GM12878 (cell line): ENCODE results near the gene ILKAP. TPM values are rescaled to one million over a fixed set of nuclear protein-coding genes. Genes with fewer than 3 reads are reported as not detected.
A peak's percentile ranks its signal among the peaks of the same experiment; 100 is the strongest.

Experiments used
- ATAC-seq: fragments of 200-7000 bp; cut with Tn5 transposase; 3 replicates; pipeline ENCODE4 v1.9.1; 2020; ENCODE audit warnings: mild to moderate bottlenecking, moderate library complexity
- BruUV-seq: library from RNA; stranded (reverse); fragments of 400-500 nt; replicated peaks from 2 replicates; lab custom pipeline; 2021; lab: Mats Ljungman, UMichigan
- CTCF ChIA-PET: fragments of 300-600 bp; sonication (Branson Sonifier 250); formaldehyde crosslinking; extraction: SDS; loops from one replicate; lab custom pipeline; 2021; ENCODE audit warnings: inconsistent platforms; lab: Yijun Ruan, JAX
- POLR2A ChIA-PET: fragments of 350-600 bp; formaldehyde crosslinking; extraction: SDS; loops from one replicate; lab custom pipeline; 2021; ENCODE audit warnings: inconsistent platforms; lab: Charles Lee
- RAD21 ChIA-PET: fragments of 300-600 bp; sonication (Branson Sonifier 250); formaldehyde crosslinking; loops from one replicate; lab custom pipeline; 2023; ENCODE audit warnings: antibody characterized with exemption; ENCODE audit not compliant: unreplicated experiment; lab: Charles Lee
- SMC1A ChIA-PET: fragments of 300-600 bp; sonication (Branson Sonifier 250); formaldehyde crosslinking; loops from one replicate; lab custom pipeline; 2023; ENCODE audit not compliant: unreplicated experiment, uncharacterized antibody; lab: Charles Lee
- DNase-seq: peaks from one replicate; pipeline ENCODE4 v3.0.0-alpha.2; 2011; ENCODE audit warnings: low read depth, low spot score
- FAIRE-seq: peaks from 3 replicates; lab custom pipeline; 2011; peaks lifted over from hg19 to GRCh38; lab: Jason Lieb, UNC
- H2AFZ ChIP-seq: 2 replicates; pipeline ENCODE4 v1.6.0; 2011; ENCODE audit warnings: low read depth, low read length, control low read depth; ENCODE audit not compliant: control insufficient read depth
- H3K27ac ChIP-seq: 2 replicates; pipeline ENCODE4 v1.5.1; 2011; ENCODE audit warnings: control low read depth; ENCODE audit not compliant: control insufficient read depth, insufficient read depth
- H3K27me3 ChIP-seq, 2 experiments: replicated peaks in 1 of 2; 2 replicates each; pipeline versions ENCODE4 v1.6.0 to v1.6.1; 2011; ENCODE audit warnings: low read length in 1 of 2; ENCODE audit not compliant: control insufficient read depth in 2 of 2, insufficient read depth in 2 of 2
- H3K36me3 ChIP-seq, 2 experiments: 2 replicates each; pipeline ENCODE4 v1.5.1; 2011; ENCODE audit warnings: low read length in 1 of 2; ENCODE audit not compliant: control insufficient read depth in 2 of 2, insufficient read depth in 2 of 2
- H3K4me1 ChIP-seq: 2 replicates; pipeline ENCODE4 v1.6.1; 2011; ENCODE audit warnings: mild to moderate bottlenecking, low read length, moderate library complexity, mixed read lengths; ENCODE audit not compliant: control insufficient read depth, insufficient read depth
- H3K4me2 ChIP-seq: 2 replicates; pipeline ENCODE4 v1.6.0; 2011; ENCODE audit warnings: control low read depth; ENCODE audit not compliant: control insufficient read depth, insufficient read depth
- H3K4me3 ChIP-seq: fragments of 200-600 bp; sonication (generic); 2 replicates; pipeline ENCODE4 v1.5.1; 2016
- H3K79me2 ChIP-seq: 2 replicates; pipeline ENCODE4 v1.6.0; 2011; ENCODE audit warnings: low read length; ENCODE audit not compliant: control insufficient read depth, insufficient read depth
- H3K9ac ChIP-seq: 2 replicates; pipeline ENCODE4 v1.8.0; 2011; ENCODE audit warnings: low read length, control low read depth, mixed read lengths; ENCODE audit not compliant: control insufficient read depth, insufficient read depth
- H3K9me3 ChIP-seq: replicated peaks from 3 replicates; pipeline ENCODE4 v1.5.1; 2011; ENCODE audit warnings: mild to moderate bottlenecking, low read length; ENCODE audit not compliant: control insufficient read depth, insufficient read depth
- H4K20me1 ChIP-seq: 2 replicates; pipeline ENCODE4 v1.6.0; 2011; ENCODE audit not compliant: control insufficient read depth, insufficient read depth
- NBN ChIP-seq: fragments of 450-650 bp; IDR thresholded peaks from 2 replicates; pipeline ENCODE4 v1.6.1; 2016
- NR2F1 ChIP-seq: fragments of 450-650 bp; conservative IDR thresholded peaks from 2 replicates; pipeline ENCODE4 v1.6.1; 2017; ENCODE audit warnings: mild to moderate bottlenecking
- NRF1 ChIP-seq: conservative IDR thresholded peaks from 2 replicates; pipeline ENCODE4 v1.6.1; 2011; ENCODE audit warnings: mild to moderate bottlenecking, low read depth, low read length, improper control_type of control experiment
- PKNOX1 ChIP-seq: fragments of 450-650 bp; IDR thresholded peaks from 2 replicates; pipeline ENCODE4 v1.6.1; 2016; ENCODE audit warnings: mild to moderate bottlenecking
- POLR2A ChIP-seq: IDR thresholded peaks from 2 replicates; pipeline ENCODE4 v1.6.1; 2011; ENCODE audit warnings: low read depth, mild to moderate bottlenecking, low read length
- RB1 ChIP-seq: fragments of 450-650 bp; formaldehyde crosslinking; IDR thresholded peaks from 2 replicates; pipeline ENCODE4 v1.6.1; 2017; ENCODE audit warnings: mild to moderate bottlenecking, borderline replicate concordance
- RBBP5 ChIP-seq: fragments of 200-600 bp; sonication (generic); conservative IDR thresholded peaks from 2 replicates; pipeline ENCODE4 v1.6.1; 2016
- REST ChIP-seq: IDR thresholded peaks from 2 replicates; pipeline ENCODE4 v1.6.1; 2012; ENCODE audit warnings: mild to moderate bottlenecking, low read depth, low read length
- SUZ12 ChIP-seq: fragments of 200-600 bp; sonication (generic); IDR thresholded peaks from one replicate; pipeline ENCODE4 v1.6.1; 2018; ENCODE audit warnings: antibody characterized with exemption, mild to moderate bottlenecking; ENCODE audit not compliant: unreplicated experiment
- WGBS: methylation state at CpG from one replicate; pipeline ENCODE4 v1.1.6; 2016; ENCODE audit warnings: low lambda C conversion rate; ENCODE audit not compliant: insufficient replicate concordance, insufficient coverage; ENCODE audit errors: missing lambda C conversion rate; 5-methylcytosine and 5-hydroxymethylcytosine counted together
- in situ Hi-C: fragments of 300-500 bp; cut with MboI; formaldehyde crosslinking; loops from 9 replicates; pipeline ENCODE4 v1.14.3; 2018; ENCODE audit warnings: mixed read lengths
- intact Hi-C: fragments of 100-400 bp; cut with micrococcal nuclease; formaldehyde crosslinking; loops from one replicate; pipeline ENCODE4 v1.14.2; 2022; ENCODE audit not compliant: unreplicated experiment
- polyA plus RNA-seq, 11 experiments: library from polyadenylated mRNA; depleted of rRNA in 4 of 11; unstranded in 6 of 11; stranded (reverse) in 5 of 11; fragments of >200 nt; fragmentation: Nextera tagmentation in 4 of 11; fragmentation: Illumina TruSeq in 1 of 11; extraction: Ambion mirVana in 4 of 11; extraction: Trizol in 1 of 11; gene quantifications; 1 replicate in 1 of 11; 2 replicates in 10 of 11; pipeline versions ENCODE4 v1.2.1 to v1.2.3, GENCODE V29; 2011 to 2016; ENCODE audit warnings: inconsistent platforms in 2 of 11, missing spikeins in 2 of 11, low read depth in 1 of 11
- total RNA-seq, 4 experiments: library from RNA; depleted of rRNA in 3 of 4; stranded (reverse); fragments of >200 nt in 3 of 4; fragmentation: Illumina TruSeq in 1 of 4; extraction: Trizol in 1 of 4; gene quantifications; 2 replicates each; pipeline versions ENCODE4 v1.2.1 to v1.2.3, GENCODE V29; 2013 to 2021
- TF ChIP-seq, protein P1 (sequence below): fragments of 450-650 bp; IDR thresholded peaks from 2 replicates; pipeline ENCODE4 v1.6.1; 2017; ENCODE audit warnings: borderline replicate concordance

The ILKAP gene
- total and polyA plus RNA-seq, 10 of the 15 experiments (the other 5 are each of a cell fraction or from before 2014, with no cell fraction given), result 4.2 to 65.3 (median 37.3) TPM

GRCh38 chr2:238238766-238239542 lies 35.5 kb upstream of the ILKAP start:
- in situ Hi-C loops, result no loop called here

GRCh38 chr2:238238311-238238765 lies 34.8 kb upstream of the ILKAP start:
- Histone ChIP-seq H4K20me1 (no peaks in the 10 kb centered on the region), H3K9ac (no peak overlapping the region), H2AFZ (no peak overlapping the region), H3K27me3 (peaks cover 0 to 12% of the 10 kb centered on the region in 2 experiments; a peak in 3 of 4 replicates), H3K79me2 (no peaks in the 10 kb centered on the region), H3K4me3 (no peak overlapping the region), H3K27ac (no peak overlapping the region), H3K9me3 (no peaks in the 10 kb centered on the region; the same call in 2 of the 3 replicates), H3K4me2 (no peak overlapping the region), H3K4me1 (0 out of 2 replicates have a peak, but pooled peaks cover 3% of the 10 kb centered on the region), H3K36me3 (no peaks in the 10 kb centered on the region)
- DNase-seq (no peak), ATAC-seq (no peak), FAIRE-seq (peak; percentile 7)
- 44% methylated on average over 5 of the region's 5 CpGs for WGBS
- POLR2A ChIA-PET, result no interaction called here
- SMC1A ChIA-PET, result no interaction called here
- RAD21 ChIA-PET, result no interaction called here
- intact Hi-C loops (no loop called here), in situ Hi-C loops (no loop called here)
- no TSS peak for BruUV-seq
- CTCF ChIA-PET, result no interaction called here
- TF ChIP-seq NR2F1 (no peak), REST (no peak), NBN (no peak), RBBP5 (no peak), POLR2A (no peak), PKNOX1 (no peak), NRF1 (no peak), RB1 (no peak)

More at GRCh38 chr2:238238766-238239542, 35.5 kb upstream of the ILKAP start:
- Histone ChIP-seq H3K27ac (no peak overlapping the region), H3K9ac (no peak overlapping the region), H3K27me3 (peaks cover 0 to 8% of the 10 kb centered on the region in 2 experiments; a peak in 3 of 4 replicates), H3K36me3 (no peaks in the 10 kb centered on the region), H3K9me3 (no peaks in the 10 kb centered on the region), H3K4me2 (peak overlapping the region; percentile 42; the same call in 1 of the 2 replicates), H3K79me2 (no peaks in the 10 kb centered on the region), H2AFZ (no peak overlapping the region), H3K4me3 (no peak overlapping the region), H4K20me1 (no peaks in the 10 kb centered on the region), H3K4me1 (0 out of 2 replicates have a peak, but pooled peaks cover 3% of the 10 kb centered on the region)
- ChIA-PET SMC1A (no interaction called here), RAD21 (no interaction called here), CTCF (no interaction called here), POLR2A (interaction anchor here (0.6 kb wide), 1 partner anchor 454 kb away, joined by 3 read pairs; no protein-coding TSS in a partner anchor)
- intact Hi-C loops, result no loop called here
- peak; percentile 10 for TF ChIP-seq SUZ12
- TF ChIP-seq, protein P1, sequence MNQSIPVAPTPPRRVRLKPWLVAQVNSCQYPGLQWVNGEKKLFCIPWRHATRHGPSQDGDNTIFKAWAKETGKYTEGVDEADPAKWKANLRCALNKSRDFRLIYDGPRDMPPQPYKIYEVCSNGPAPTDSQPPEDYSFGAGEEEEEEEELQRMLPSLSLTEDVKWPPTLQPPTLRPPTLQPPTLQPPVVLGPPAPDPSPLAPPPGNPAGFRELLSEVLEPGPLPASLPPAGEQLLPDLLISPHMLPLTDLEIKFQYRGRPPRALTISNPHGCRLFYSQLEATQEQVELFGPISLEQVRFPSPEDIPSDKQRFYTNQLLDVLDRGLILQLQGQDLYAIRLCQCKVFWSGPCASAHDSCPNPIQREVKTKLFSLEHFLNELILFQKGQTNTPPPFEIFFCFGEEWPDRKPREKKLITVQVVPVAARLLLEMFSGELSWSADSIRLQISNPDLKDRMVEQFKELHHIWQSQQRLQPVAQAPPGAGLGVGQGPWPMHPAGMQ, result no peak
- no peak for DNase-seq
- no peak for FAIRE-seq
- no TSS peak for BruUV-seq
- ATAC-seq, result no peak
- 64% methylated on average over 50 of the region's 75 CpGs for WGBS
